ENCODE data around the gene MSRB1. TPM values are rescaled to one million over a fixed set of nuclear protein-coding genes. Genes with fewer than 3 reads are reported as not detected.
"Not testable (repeated sequence)": the region's sequence is repeated elsewhere in the genome, so short reads cannot be mapped to it uniquely, and the experiment has no call there.

MSRB1 gene
- total RNA-seq, 1 donor from 2014 or later: 32.7 TPM

- Histone ChIP-seq H3K36me3 (peaks cover 28% of the 10 kb centered on the region), H3K9me3 (replicated peaks) (no peaks in the 10 kb centered on the region), H3K4me3 (peak overlapping the region; percentile 94), H3K27ac (replicated peaks) (peak overlapping the region; percentile 97), H3K27me3 (ENCODE audit: low read depth) (no peaks in the 10 kb centered on the region), H3K4me1 (peaks cover 52% of the 10 kb centered on the region)
- intact Hi-C loops (cut with micrococcal nuclease): no loop called here
- peak; percentile 21 for DNase-seq
- TF ChIP-seq CTCF (IDR thresholded peaks at IDR 0.05; ENCODE audit: borderline replicate concordance): no peak
These were observed 22.5 kb upstream of the MSRB1 start for GRCh38 chr16:1965396-1966001.

- Histone ChIP-seq H3K4me1 (peaks cover 57% of the 10 kb centered on the region), H3K9me3 (replicated peaks) (no peaks in the 10 kb centered on the region), H3K4me3 (peak within 1 kb of the TSS; percentile 94), H3K36me3 (peaks cover 28% of the 10 kb centered on the region), H3K27me3 (ENCODE audit: low read depth) (no peaks in the 10 kb centered on the region), H3K27ac (replicated peaks) (peak within 1 kb of the TSS; percentile 97)
- intact Hi-C loops (cut with micrococcal nuclease): no loop called here
- peak; percentile 100 for DNase-seq
- TF ChIP-seq CTCF (IDR thresholded peaks at IDR 0.05; ENCODE audit: borderline replicate concordance): no peak
These were observed 21.8 kb upstream of the MSRB1 start, which contains the start of gene RPS2 for GRCh38 chr16:1964506-1965395. Gene RPS2, minus strand, starts transcription at chr16:1964826. Its CDS starts 201 bp downstream, at chr16:1964625.

- intact Hi-C loops (cut with micrococcal nuclease): no loop called here
- no peak for DNase-seq
- Histone ChIP-seq H3K36me3 (peaks cover 28% of the 10 kb centered on the region), H3K27ac (replicated peaks) (peak overlapping the region; percentile 97), H3K27me3 (ENCODE audit: low read depth) (no peaks in the 10 kb centered on the region), H3K9me3 (replicated peaks) (no peaks in the 10 kb centered on the region), H3K4me3 (peak overlapping the region; percentile 94), H3K4me1 (peaks cover 63% of the 10 kb centered on the region)
- TF ChIP-seq CTCF (IDR thresholded peaks at IDR 0.05; ENCODE audit: borderline replicate concordance): no peak
These were observed 21.0 kb upstream of the MSRB1 start for GRCh38 chr16:1963806-1964505.

- DNase-seq; H3K27me3 ChIP-seq (ENCODE audit: low read depth); H3K27ac ChIP-seq (replicated peaks); H3K4me3 ChIP-seq; intact Hi-C loops (cut with micrococcal nuclease); H3K9me3 ChIP-seq (replicated peaks): not testable (repeated sequence)
- H3K4me1 ChIP-seq: peaks cover 68% of the 10 kb centered on the region
- peaks cover 28% of the 10 kb centered on the region for H3K36me3 ChIP-seq
These were observed 19.5 kb upstream of the MSRB1 start for GRCh38 chr16:1962161-1963153.

GRCh38 chr16:1961651-1962067 is 18.7 kb upstream of the MSRB1 start:
- H3K9me3 ChIP-seq (replicated peaks): no peaks in the 10 kb centered on the region
- TF ChIP-seq CTCF (IDR thresholded peaks at IDR 0.05; ENCODE audit: borderline replicate concordance): no peak
- no peak for DNase-seq
- no peak overlapping the region for H3K4me3 ChIP-seq
- intact Hi-C loops (cut with micrococcal nuclease): no loop called here
- H3K27ac ChIP-seq (replicated peaks): peak overlapping the region; percentile 97
- no peaks in the 10 kb centered on the region for H3K27me3 ChIP-seq (ENCODE audit: low read depth)
- peaks cover 68% of the 10 kb centered on the region for H3K4me1 ChIP-seq
- peaks cover 28% of the 10 kb centered on the region for H3K36me3 ChIP-seq

Data from left ventricle myocardium inferior (tissue), 1 donor.